ENCODE results near the gene ZNF526. TPM values are rescaled to one million over a fixed set of nuclear protein-coding genes. Genes with fewer than 3 reads are reported as not detected.

ZNF526 gene
- total and polyA plus RNA-seq, 2 experiments from 2014 or later = 4.9 to 8.6 TPM

GRCh38 chr19:42249149-42249750, 29.1 kb downstream of the ZNF526 start:
- Histone ChIP-seq H4K20me1 (ENCODE audit: insufficient read depth, poor library complexity, severe bottlenecking) (peaks cover 44% of the 10 kb centered on the region), H3K4me1 (ENCODE audit: insufficient read depth) (peaks cover 28% of the 10 kb centered on the region), H3K79me2 (peaks cover 55% of the 10 kb centered on the region), H3K27me3 (no peaks in the 10 kb centered on the region), H3K4me2 (no peak overlapping the region), H2AFZ (no peak overlapping the region), H3K4me3 (no peak overlapping the region), H3K9me3 (ENCODE audit: low read depth) (no peaks in the 10 kb centered on the region), H3K36me3 (replicated peaks; ENCODE audit: insufficient read depth, low read depth) (no peaks in the 10 kb centered on the region), H3K27ac (no peak overlapping the region), H3K9me2 (replicated peaks; ENCODE audit: insufficient read depth) (no peaks in the 10 kb centered on the region)
- DNase-seq (ENCODE audit: low spot score) = no peak
- 95% methylated on average over 17 of the region's 36 CpGs for WGBS (ENCODE audit: low lambda C conversion rate, missing lambda C conversion rate)
- TF ChIP-seq EZH2phosphoT487 (IDR thresholded peaks at IDR 0.05; ENCODE audit: low read depth, severe bottlenecking, unreplicated experiment) = no peak
- TF ChIP-seq CTCF (IDR thresholded peaks at IDR 0.05; ENCODE audit: poor library complexity) = no peak
- no peak for TF ChIP-seq EZH2 (IDR thresholded peaks at IDR 0.05; ENCODE audit: borderline replicate concordance)

- Histone ChIP-seq H3K9me3 (ENCODE audit: low read depth) (no peaks in the 10 kb centered on the region), H4K20me1 (ENCODE audit: insufficient read depth, poor library complexity, severe bottlenecking) (peaks cover 44% of the 10 kb centered on the region), H3K79me2 (peaks cover 61% of the 10 kb centered on the region), H3K4me1 (ENCODE audit: insufficient read depth) (peaks cover 28% of the 10 kb centered on the region), H3K9me2 (replicated peaks; ENCODE audit: insufficient read depth) (no peaks in the 10 kb centered on the region), H2AFZ (no peak overlapping the region), H3K4me2 (no peak overlapping the region), H3K4me3 (no peak overlapping the region), H3K27me3 (no peaks in the 10 kb centered on the region), H3K27ac (no peak overlapping the region), H3K36me3 (replicated peaks; ENCODE audit: insufficient read depth, low read depth) (no peaks in the 10 kb centered on the region)
- TF ChIP-seq EZH2 (IDR thresholded peaks at IDR 0.05; ENCODE audit: borderline replicate concordance) (no peak), CTCF (IDR thresholded peaks at IDR 0.05; ENCODE audit: poor library complexity) (no peak), EZH2phosphoT487 (IDR thresholded peaks at IDR 0.05; ENCODE audit: low read depth, severe bottlenecking, unreplicated experiment) (no peak)
- DNase-seq (ENCODE audit: low spot score) = no peak
- 84% methylated on average over 6 of the region's 6 CpGs for WGBS (ENCODE audit: low lambda C conversion rate, missing lambda C conversion rate)
Observed at GRCh38 chr19:42249769-42250168, 29.7 kb downstream of the ZNF526 start.

- H3K27ac ChIP-seq = peak overlapping the region; percentile 100
- H3K4me2 ChIP-seq = peak overlapping the region; percentile 99
- no peaks in the 10 kb centered on the region for H3K9me2 ChIP-seq (replicated peaks; ENCODE audit: insufficient read depth)
- 90% methylated on average over 15 of the region's 15 CpGs for WGBS (ENCODE audit: low lambda C conversion rate, missing lambda C conversion rate)
- no peak overlapping the region for H3K4me3 ChIP-seq
- H4K20me1 ChIP-seq (ENCODE audit: insufficient read depth, poor library complexity, severe bottlenecking) = peaks cover 44% of the 10 kb centered on the region
- no peak overlapping the region for H2AFZ ChIP-seq
- peaks cover 28% of the 10 kb centered on the region for H3K4me1 ChIP-seq (ENCODE audit: insufficient read depth)
- no peak for TF ChIP-seq CTCF (IDR thresholded peaks at IDR 0.05; ENCODE audit: poor library complexity)
- TF ChIP-seq EZH2 (IDR thresholded peaks at IDR 0.05; ENCODE audit: borderline replicate concordance) = no peak
- no peak for TF ChIP-seq EZH2phosphoT487 (IDR thresholded peaks at IDR 0.05; ENCODE audit: low read depth, severe bottlenecking, unreplicated experiment)
- no peaks in the 10 kb centered on the region for H3K27me3 ChIP-seq
- no peak for DNase-seq (ENCODE audit: low spot score)
- peaks cover 62% of the 10 kb centered on the region for H3K79me2 ChIP-seq
- H3K36me3 ChIP-seq (replicated peaks; ENCODE audit: insufficient read depth, low read depth) = no peaks in the 10 kb centered on the region
- H3K9me3 ChIP-seq (ENCODE audit: low read depth) = no peaks in the 10 kb centered on the region
Observed at GRCh38 chr19:42250183-42250665, 30.1 kb downstream of the ZNF526 start.

Data from hepatocyte (in vitro differentiated cells).